Posterior vena cava (tissue), 2 donors: ENCODE measurements around the gene RNPEP. TPM values are rescaled to one million over a fixed set of nuclear protein-coding genes. Genes with fewer than 3 reads are reported as not detected.
"Not testable (repeated sequence)": the region's sequence is repeated elsewhere in the genome, so short reads cannot be mapped to it uniquely, and the experiment has no call there.

Experiments used
- DNase-seq: peaks from one replicate; pipeline ENCODE4 v3.0.0-alpha.2; 2020; ENCODE audit warnings: low spot score
- intact Hi-C, 2 donors: fragments of 100-400 bp; cut with DNase I; formaldehyde crosslinking; loops; one replicate each; pipeline versions ENCODE4 v1.14.1 to v1.14.2; 2022 to 2023
- microRNA-seq, 2 donors: library from miRNA; unstranded; fragments of <30 nt; microRNA quantifications; one replicate each; pipeline ENCODE4 v1.2.0, GENCODE V29; 2020 to 2021; ENCODE audit warnings: borderline microRNAs expressed in 2 of 2
- total RNA-seq, 2 donors: library from RNA; stranded (reverse); fragmentation: NEBNext Ultra II Directional; extraction: Animal tissue kit (Norgen Biotek cat#: 25700); gene quantifications; one replicate each; pipeline ENCODE4 v1.2.1, GENCODE V29; 2021
- donor health status: DM: yes; HTN: yes; CAD: no.
- donor health status: DM: yes; HTN: yes; CAD: no.

The RNPEP gene
- total RNA-seq, 2 donors from 2014 or later = 29.1 to 38.7 TPM

- intact Hi-C loops = no loop called here
- no peak for DNase-seq
Measured at GRCh38 chr1:202054094-202054493, 71.6 kb downstream of the RNPEP start.

DNA sequence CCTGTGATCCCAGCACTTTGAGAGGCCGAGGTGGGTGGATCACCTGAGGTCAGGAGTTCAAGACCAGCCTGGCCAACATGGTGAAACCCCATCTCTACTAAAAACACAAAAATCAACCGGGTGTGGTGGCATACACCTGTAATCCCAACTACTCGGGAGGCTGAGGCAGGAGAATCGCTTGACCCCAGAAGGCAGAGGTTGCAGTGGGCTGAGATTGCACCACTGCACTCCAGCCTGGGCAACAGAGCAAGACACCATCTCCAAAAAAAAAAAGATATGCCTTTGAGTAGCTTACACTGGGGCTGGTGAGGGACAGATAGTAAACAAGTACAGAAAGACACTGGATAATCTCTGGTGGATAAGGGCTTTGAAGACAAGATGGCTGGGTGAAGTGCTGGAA is 72.2 kb downstream of the RNPEP start:
- DNase-seq, intact Hi-C loops: not testable (repeated sequence)

Small RNA genes within 50 kb of the gene (microRNA-seq; reads per million reads assigned to microRNA genes)
- 0 reads per million in 2 donors for gene MIR6740

Other genes with a start within 250 kb of the RNPEP start
- 10 to 100 TPM; 31.7 to 37.5 TPM for gene IPO9, start 153.5 kb upstream of the RNPEP start, total RNA-seq
- gene SHISA4, start 93.8 kb upstream of the RNPEP start, total RNA-seq = 10 to 100 TPM; 33.7 to 44.4 TPM
- 100 to 1,000 TPM; 297 to 440 TPM for gene LMOD1, start 36.1 kb upstream of the RNPEP start, total RNA-seq
- gene TIMM17A, start 27.1 kb upstream of the RNPEP start, total RNA-seq = 10 to 100 TPM; 38.8 to 47.5 TPM
- under 1 TPM; 0.37 to 0.48 TPM for gene ELF3, start 27.9 kb downstream of the RNPEP start, total RNA-seq
- under 1 TPM in 1 of 2 donors, not detected in 1; 0.09 TPM for gene GPR37L1, start 140.3 kb downstream of the RNPEP start, total RNA-seq
- gene ARL8A, start 162.1 kb downstream of the RNPEP start, total RNA-seq = 10 to 100 TPM; 85.6 to 94.1 TPM
- 1 to 10 TPM; 1.2 to 2.2 TPM for gene PTPN7, start 178.0 kb downstream of the RNPEP start, total RNA-seq
- under 1 TPM; 0.28 to 0.43 TPM for gene LGR6, start 211.2 kb downstream of the RNPEP start, total RNA-seq